HCT116 (cell line): ENCODE results near the gene HOXD10. TPM values are rescaled to one million over a fixed set of nuclear protein-coding genes. Genes with fewer than 3 reads are reported as not detected.

Source experiments
- ATAC-seq: fragments of 200-7000 bp; cut with Tn5 transposase; 2 replicates; pipeline ENCODE4 v1.9.1; 2020; ENCODE audit warnings: mild to moderate bottlenecking, moderate library complexity
- BruUV-seq: library from RNA; stranded (reverse); fragments of 400-500 nt; replicated peaks from 2 replicates; lab custom pipeline; 2021; lab: Mats Ljungman, UMichigan
- CTCF ChIA-PET: fragments of 300-600 bp; sonication (Branson Sonifier 250); formaldehyde crosslinking; loops from one replicate; lab custom pipeline; 2021; ENCODE audit warnings: antibody characterized with exemption; lab: Charles Lee
- POLR2A ChIA-PET: fragments of 300-600, 350-600 bp; sonication (Branson Sonifier 250); formaldehyde crosslinking; loops from one replicate; lab custom pipeline; 2021; ENCODE audit warnings: antibody characterized with exemption; lab: Charles Lee
- RAD21 ChIA-PET, 2 experiments: fragments of 300-600 bp; sonication (Branson Sonifier 250); formaldehyde crosslinking; loops; one replicate each; lab custom pipeline; 2023; ENCODE audit warnings: low total read pairs in 2 of 2; ENCODE audit not compliant: uncharacterized antibody in 2 of 2, unreplicated experiment in 2 of 2, low non-redundant PET in 1 of 2; lab: Charles Lee
- DNase-seq: peaks from one replicate; pipeline ENCODE4 v3.0.0-alpha.2; 2010; ENCODE audit warnings: low read depth, low spot score
- H2AFZ ChIP-seq: fragments of 200-600 bp; shearing (Covaris generic), sonication (generic); 2 replicates; pipeline ENCODE4 v1.6.1; 2017; ENCODE audit warnings: low read depth, mixed run types, mixed read lengths, antibody characterized with exemption, low read length; ENCODE audit not compliant: poor library complexity, severe bottlenecking
- H3K27ac ChIP-seq: 2 replicates; pipeline ENCODE4 v1.5.1; 2012; ENCODE audit warnings: low read depth, low read length
- H3K27me3 ChIP-seq: fragments of 200-600 bp; sonication (generic); 2 replicates; pipeline ENCODE4 v1.6.1; 2016; ENCODE audit warnings: mixed run types, low read length, mixed read lengths; ENCODE audit not compliant: insufficient read depth
- H3K36me3 ChIP-seq, 2 experiments: fragments of 200-500 bp in 1 of 2; fragments of 200-600 bp in 1 of 2; sonication (Bioruptor generic) in 1 of 2; sonication (generic) in 1 of 2; 2 replicates each; pipeline versions ENCODE4 v1.5.1 to v1.6.1; 2014 to 2016; ENCODE audit warnings: low read length in 2 of 2, inconsistent platforms in 1 of 2, mixed read lengths in 1 of 2, mixed run types in 1 of 2; ENCODE audit not compliant: insufficient read depth in 2 of 2, control insufficient read depth in 1 of 2
- H3K4me1 ChIP-seq, 2 experiments: fragments of 200-600 bp in 1 of 2; sonication (generic) in 1 of 2; 2 replicates each; pipeline versions ENCODE4 v1.5.1 to v1.6.1; 2012 to 2017; ENCODE audit warnings: low read length in 2 of 2, inconsistent platforms in 1 of 2, mild to moderate bottlenecking in 1 of 2, mixed read lengths in 1 of 2, mixed run types in 1 of 2, moderate library complexity in 1 of 2; ENCODE audit not compliant: insufficient read depth in 2 of 2, control insufficient read depth in 1 of 2
- H3K4me2 ChIP-seq: fragments of 200-600 bp; sonication (generic); 2 replicates; pipeline ENCODE4 v1.6.1; 2017; ENCODE audit warnings: mixed run types, low read length, mixed read lengths
- H3K4me3 ChIP-seq, 2 experiments: fragments of 200-600 bp in 1 of 2; sonication (generic) in 1 of 2; replicated peaks in 1 of 2; 2 replicates each; pipeline ENCODE4 v1.5.1; 2011 to 2016; ENCODE audit warnings: low read length in 2 of 2, control low read depth in 1 of 2, low read depth in 1 of 2, mild to moderate bottlenecking in 1 of 2, mixed read lengths in 1 of 2, mixed run types in 1 of 2
- H3K79me2 ChIP-seq: fragments of 200-600 bp; sonication (generic); 2 replicates; pipeline ENCODE4 v1.6.1; 2017; ENCODE audit warnings: mild to moderate bottlenecking, mixed run types, low read length, moderate library complexity, mixed read lengths; ENCODE audit not compliant: insufficient read depth
- H3K9ac ChIP-seq: fragments of 200-600 bp; sonication (generic); 2 replicates; pipeline ENCODE4 v1.6.1; 2016; ENCODE audit warnings: low read length, mixed read lengths
- H3K9me2 ChIP-seq: fragments of 200-600 bp; sonication (generic), shearing (Covaris generic); 2 replicates; pipeline ENCODE4 v1.6.1; 2017; ENCODE audit warnings: mixed run types, mild to moderate bottlenecking, moderate library complexity; ENCODE audit not compliant: insufficient read depth
- H3K9me3 ChIP-seq, 2 experiments: fragments of 200-500 bp in 1 of 2; fragments of 200-600 bp in 1 of 2; sonication (Bioruptor generic) in 1 of 2; sonication (generic) in 1 of 2; 2 replicates each; pipeline ENCODE4 v1.6.1; 2014 to 2017; ENCODE audit warnings: low read length in 2 of 2, mixed read lengths in 2 of 2, inconsistent platforms in 1 of 2, low read depth in 1 of 2, mild to moderate bottlenecking in 1 of 2, mixed run types in 1 of 2, moderate library complexity in 1 of 2; ENCODE audit not compliant: control insufficient read depth in 1 of 2, insufficient read depth in 1 of 2
- H4K20me1 ChIP-seq: fragments of 200-600 bp; sonication (generic), shearing (Covaris generic); 2 replicates; pipeline ENCODE4 v1.6.1; 2017; ENCODE audit warnings: mixed run types, mild to moderate bottlenecking, moderate library complexity; ENCODE audit not compliant: insufficient read depth
- CBX3 ChIP-seq: IDR thresholded peaks from 2 replicates; pipeline ENCODE4 v1.6.1; 2012; ENCODE audit warnings: low read depth
- CEBPB ChIP-seq: IDR thresholded peaks from 2 replicates; pipeline ENCODE4 v1.6.1; 2012; ENCODE audit warnings: low read depth
- CTCF ChIP-seq, 3 experiments: fragments of 200-600 bp in 1 of 3; sonication (generic) in 1 of 3; IDR thresholded peaks in 2 of 3; conservative IDR thresholded peaks in 1 of 3; 2 replicates each; pipeline ENCODE4 v1.5.1; 2012 to 2017; ENCODE audit warnings: low read depth in 2 of 3, low read length in 2 of 3, antibody characterized with exemption in 1 of 3, borderline replicate concordance in 1 of 3, control low read depth in 1 of 3, mild to moderate bottlenecking in 1 of 3, mixed read lengths in 1 of 3, mixed run types in 1 of 3, moderate library complexity in 1 of 3; ENCODE audit not compliant: insufficient read depth in 1 of 3
- ELF1 ChIP-seq: IDR thresholded peaks from 2 replicates; pipeline ENCODE4 v1.6.1; 2012; ENCODE audit warnings: low read depth, borderline replicate concordance
- EZH2 ChIP-seq: fragments of 200-600 bp; sonication (generic); IDR thresholded peaks from 2 replicates; pipeline ENCODE4 v1.6.1; 2017; ENCODE audit warnings: antibody characterized with exemption, mixed run types
- RAD21 ChIP-seq: IDR thresholded peaks from 2 replicates; pipeline ENCODE4 v1.6.1; 2012; ENCODE audit warnings: low read depth, mild to moderate bottlenecking
- YY1 ChIP-seq: IDR thresholded peaks from 2 replicates; pipeline ENCODE4 v1.6.1; 2011; ENCODE audit warnings: low read length, low read depth, moderate library complexity, mild to moderate bottlenecking; ENCODE audit not compliant: insufficient replicate concordance; ENCODE audit errors: extremely low read depth
- intact Hi-C: fragments of 100-400 bp; cut with micrococcal nuclease; formaldehyde crosslinking; loops from 2 replicates; pipeline ENCODE4 v1.10.0; 2022
- total RNA-seq: library from RNA; stranded (reverse); gene quantifications from one replicate; pipeline ENCODE4 v1.2.1, GENCODE V29; 2021; ENCODE audit not compliant: unreplicated experiment

Gene HOXD10
- total RNA-seq, 1 experiment from 2014 or later, result not detected

GRCh38 chr2:176085120-176085788 lies 31.3 kb upstream of the HOXD10 start:
- ATAC-seq, result no peak
- intact Hi-C loops, result loop anchor here (5.0 kb wide), 1 partner anchor 1048 kb away; no protein-coding TSS in a partner anchor
- H3K4me1 ChIP-seq, result no peaks in the 10 kb centered on the region
- H3K27me3 ChIP-seq, result no peaks in the 10 kb centered on the region
- ChIA-PET POLR2A (no interaction called here), CTCF (no interaction called here), RAD21 (no interaction called here)
- H3K27ac ChIP-seq, result no peak overlapping the region
- no peaks in the 10 kb centered on the region for H3K36me3 ChIP-seq
- no peak overlapping the region for H3K4me3 ChIP-seq
- no peaks in the 10 kb centered on the region; a peak in 1 of 4 replicates for H3K9me3 ChIP-seq
- no peak overlapping the region for H3K4me2 ChIP-seq
- no peaks in the 10 kb centered on the region for H4K20me1 ChIP-seq
- H3K9ac ChIP-seq, result no peak overlapping the region
- H3K79me2 ChIP-seq, result no peaks in the 10 kb centered on the region
- no peaks in the 10 kb centered on the region for H3K9me2 ChIP-seq
- TF ChIP-seq CTCF (IDR thresholded peaks at IDR 0.05 in 2 of 3, conservative IDR thresholded peaks at IDR 0.05 in 1 of 3; ENCODE audit: borderline replicate concordance in 1 of 3, insufficient read depth in 1 of 3, low read depth in 2 of 3, low read length in 2 of 3) (no peak), EZH2 (no peak), CEBPB (no peak), YY1 (no peak), RAD21 (no peak), CBX3 (no peak), ELF1 (no peak)
- TF ChIP-seq, all 23 proteins: peak for 0
- BruUV-seq, result no TSS peak
- no peak overlapping the region for H2AFZ ChIP-seq
- no peak for DNase-seq
